ENCODE data around the gene HPX. TPM values are rescaled to one million over a fixed set of nuclear protein-coding genes. Genes with fewer than 3 reads are reported as not detected.

The HPX gene
- total RNA-seq, 1 experiment from 2014 or later = 1.2 TPM

GRCh38 chr11:6395470-6396060, 45.2 kb downstream of the HPX start:
- no peak for DNase-seq
- Mint-ChIP-seq H3K27ac (no peak overlapping the region; a peak in 2 of 7 replicates), H3K4me1 (peaks cover 4 to 8% of the 10 kb centered on the region in 2 experiments; a peak in 2 of 4 replicates), H3K27me3 (ENCODE audit: low read depth) (peaks cover 8% of the 10 kb centered on the region), H3K9me3 (no peaks in the 10 kb centered on the region; a peak in 1 of 5 replicates), H3K4me3 (no peak overlapping the region), H3K36me3 (ENCODE audit: insufficient read depth in 1 of 3, low read depth in 3 of 3) (peaks cover under 1 to 3% (median 1%) of the 10 kb centered on the region in 3 experiments; a peak in 2 of 7 replicates)
- no peaks in the 10 kb centered on the region for H3K79me2 ChIP-seq (ENCODE audit: insufficient read depth, low read length)
- no peak for TF ChIP-seq CTCF (conservative IDR thresholded peaks at IDR 0.05)
- H2AFZ ChIP-seq (ENCODE audit: low read length) = no peak overlapping the region
- no peak overlapping the region for H4K5ac ChIP-seq (ENCODE audit: insufficient read length, low read depth, low read length)
- H4K8ac ChIP-seq (replicated peaks; ENCODE audit: insufficient read length, low read depth, low read length) = no peak overlapping the region
- no peak overlapping the region for H2BK5ac ChIP-seq (ENCODE audit: insufficient read length, low read length)
- H3K4ac ChIP-seq (ENCODE audit: low read depth, low read length) = no peak overlapping the region
- no peak overlapping the region for H3K14ac ChIP-seq (ENCODE audit: insufficient read depth, low read length)
- WGBS (ENCODE audit: extremely low coverage, insufficient read length, low lambda C conversion rate) = no CpG with 5 or more reads among the region's 16 CpGs
- no peak overlapping the region for H3K27ac ChIP-seq (ENCODE audit: insufficient read length, low read depth, low read length)
- H4K20me1 ChIP-seq (ENCODE audit: control insufficient read depth, insufficient read depth, insufficient read length) = no peaks in the 10 kb centered on the region
- no peak overlapping the region for H3K23ac ChIP-seq (ENCODE audit: insufficient read length, low read depth, low read length)
- H3T11ph ChIP-seq (ENCODE audit: low read length) = no peak overlapping the region
- no peaks in the 10 kb centered on the region for H3K9me3 ChIP-seq (ENCODE audit: control insufficient read depth, low read depth, low read length)
- H3K9ac ChIP-seq (ENCODE audit: extremely low read depth, insufficient read length, low read length) = no peak overlapping the region
- H3K4me1 ChIP-seq (ENCODE audit: insufficient read depth, low read length) = no peaks in the 10 kb centered on the region
- H4K91ac ChIP-seq (ENCODE audit: insufficient read length, low read depth, low read length) = no peak overlapping the region
- H2BK15ac ChIP-seq (ENCODE audit: low read depth, low read length) = no peak overlapping the region
- peaks cover 3% of the 10 kb centered on the region for H3K23me2 ChIP-seq (ENCODE audit: insufficient read length, low read depth, low read length, poor library complexity, severe bottlenecking)
- no peak overlapping the region for H2AK5ac ChIP-seq (ENCODE audit: insufficient read length, low read length)
- H2BK20ac ChIP-seq (ENCODE audit: low read depth, low read length, poor library complexity, severe bottlenecking) = no peak overlapping the region
- H3K4me2 ChIP-seq (ENCODE audit: insufficient read depth, insufficient read length, low read length) = no peak overlapping the region
- H2BK12ac ChIP-seq (ENCODE audit: insufficient read length, low read depth, low read length) = no peak overlapping the region
- H3K56ac ChIP-seq (ENCODE audit: insufficient read length, low read depth, low read length) = no peak overlapping the region
- H3K27me3 ChIP-seq (ENCODE audit: insufficient read depth, low read length) = 0 out of 2 replicates have a peak, but pooled peaks cover 2% of the 10 kb centered on the region
- no peaks in the 10 kb centered on the region for H3K79me1 ChIP-seq (ENCODE audit: insufficient read depth, low read depth, low read length, poor library complexity, severe bottlenecking)
- H3K18ac ChIP-seq (ENCODE audit: insufficient read length, low read depth, low read length) = no peak overlapping the region
- H2BK120ac ChIP-seq (ENCODE audit: low read depth, low read length, poor library complexity, severe bottlenecking) = no peak overlapping the region
